NCI-H2029 (cell line): ENCODE results near the gene ING2.
"Not testable (repeated sequence)": the region's sequence is repeated elsewhere in the genome, so short reads cannot be mapped to it uniquely, and the experiment has no call there.

Source experiments
- DNase-seq: peaks from one replicate; lab custom pipeline; 2025; lab: John Stamatoyannopoulos, UW

ING2 gene

GRCh38 chr4:183504930-183505610 lies at the start of gene ING2:
ING2 (plus strand) TSS chr4:183505058; CDS start chr4:183505196, 138 bp downstream.
- peak; percentile 33 for DNase-seq

- no peak for DNase-seq
These were observed 49.2 kb upstream of the ING2 start for GRCh38 chr4:183455431-183456195.

- no peak for DNase-seq
These were observed 46.9 kb upstream of the ING2 start for GRCh38 chr4:183458005-183458404.

GRCh38 chr4:183463903-183464619 lies 40.8 kb upstream of the ING2 start:
- not testable (repeated sequence) for DNase-seq

GRCh38 chr4:183465879-183466278 lies 39.0 kb upstream of the ING2 start:
- not testable (repeated sequence) for DNase-seq

- no peak for DNase-seq
These were observed 37.6 kb upstream of the ING2 start for GRCh38 chr4:183467246-183467645.

GRCh38 chr4:183468210-183469095 lies 36.4 kb upstream of the ING2 start:
- no peak for DNase-seq

- DNase-seq: no peak
These were observed 35.6 kb upstream of the ING2 start for GRCh38 chr4:183469285-183469684.

- no peak for DNase-seq
These were observed 34.9 kb upstream of the ING2 start for GRCh38 chr4:183469936-183470335.

GRCh38 chr4:183470821-183471220 lies 34.0 kb upstream of the ING2 start:
- DNase-seq: no peak

- peak; percentile 45 for DNase-seq
These were observed 32.7 kb upstream of the ING2 start for GRCh38 chr4:183471946-183472708.

- DNase-seq: no peak
These were observed 26.7 kb upstream of the ING2 start for GRCh38 chr4:183478123-183478522.

- DNase-seq: no peak
These were observed 25.9 kb upstream of the ING2 start for GRCh38 chr4:183478926-183479325.

GRCh38 chr4:183482515-183483095 lies 22.3 kb upstream of the ING2 start:
- not testable (repeated sequence) for DNase-seq

- no peak for DNase-seq
These were observed 20.9 kb upstream of the ING2 start for GRCh38 chr4:183483997-183484396.

GRCh38 chr4:183485411-183486160 lies 19.3 kb upstream of the ING2 start:
- DNase-seq: no peak

- DNase-seq: no peak
These were observed 12.1 kb upstream of the ING2 start for GRCh38 chr4:183492791-183493222.

GRCh38 chr4:183493246-183493645 lies 11.6 kb upstream of the ING2 start:
- no peak for DNase-seq

GRCh38 chr4:183495184-183495583 lies 9.7 kb upstream of the ING2 start:
- no peak for DNase-seq

GRCh38 chr4:183499389-183499788 lies 5.5 kb upstream of the ING2 start:
- peak; percentile 54 for DNase-seq
